ENCODE measurements around the gene SHISAL1.

The SHISAL1 gene

DNA sequence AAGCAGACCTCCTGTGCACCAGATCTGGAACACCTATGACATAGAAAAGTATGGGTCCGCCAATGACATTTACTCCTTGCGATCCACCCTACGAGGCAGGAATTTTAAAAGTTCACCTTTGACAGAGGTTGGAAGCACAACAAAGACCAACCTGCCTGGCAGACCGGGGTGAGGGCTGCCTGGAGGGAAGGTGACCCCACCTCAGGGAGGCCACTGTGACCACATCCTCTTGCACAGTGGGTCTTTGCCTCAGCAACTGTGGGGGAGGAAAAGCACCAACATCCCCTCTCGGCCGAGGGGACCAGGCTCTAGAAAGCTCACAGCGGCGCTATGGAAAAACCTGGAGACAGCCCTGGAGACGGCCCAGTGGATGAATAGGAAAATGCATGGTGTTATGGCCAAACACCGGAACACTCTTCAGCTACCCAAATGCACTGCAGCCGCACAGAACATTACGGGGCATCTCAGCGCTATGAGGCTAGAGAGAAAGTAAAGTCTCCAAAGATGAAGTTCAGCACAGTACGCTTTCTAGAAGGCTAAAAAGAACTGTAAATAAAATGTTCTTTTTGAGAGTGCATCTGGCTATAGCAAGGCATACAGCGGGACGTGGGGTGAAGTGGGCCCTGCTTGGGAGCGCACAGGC is 1.8 kb upstream of the SHISAL1 start:
- DNase-seq (ENCODE audit: low spot score) (no peak), ATAC-seq (ENCODE audit: low read depth) (no peak)
- no peak overlapping the region for H3K4me3 ChIP-seq (ENCODE audit: severe bottlenecking)
- H3K27ac ChIP-seq (ENCODE audit: poor library complexity, severe bottlenecking): no peak overlapping the region
- peaks cover 10% of the 10 kb centered on the region for H3K4me1 ChIP-seq (ENCODE audit: insufficient read depth, poor library complexity, severe bottlenecking)
- H3K9me3 ChIP-seq (ENCODE audit: severe bottlenecking): no peaks in the 10 kb centered on the region
- H3K27me3 ChIP-seq (ENCODE audit: insufficient read depth, poor library complexity, severe bottlenecking): no peaks in the 10 kb centered on the region
- no peaks in the 10 kb centered on the region for H3K36me3 ChIP-seq (ENCODE audit: low read depth)
- TF ChIP-seq, protein P1, sequence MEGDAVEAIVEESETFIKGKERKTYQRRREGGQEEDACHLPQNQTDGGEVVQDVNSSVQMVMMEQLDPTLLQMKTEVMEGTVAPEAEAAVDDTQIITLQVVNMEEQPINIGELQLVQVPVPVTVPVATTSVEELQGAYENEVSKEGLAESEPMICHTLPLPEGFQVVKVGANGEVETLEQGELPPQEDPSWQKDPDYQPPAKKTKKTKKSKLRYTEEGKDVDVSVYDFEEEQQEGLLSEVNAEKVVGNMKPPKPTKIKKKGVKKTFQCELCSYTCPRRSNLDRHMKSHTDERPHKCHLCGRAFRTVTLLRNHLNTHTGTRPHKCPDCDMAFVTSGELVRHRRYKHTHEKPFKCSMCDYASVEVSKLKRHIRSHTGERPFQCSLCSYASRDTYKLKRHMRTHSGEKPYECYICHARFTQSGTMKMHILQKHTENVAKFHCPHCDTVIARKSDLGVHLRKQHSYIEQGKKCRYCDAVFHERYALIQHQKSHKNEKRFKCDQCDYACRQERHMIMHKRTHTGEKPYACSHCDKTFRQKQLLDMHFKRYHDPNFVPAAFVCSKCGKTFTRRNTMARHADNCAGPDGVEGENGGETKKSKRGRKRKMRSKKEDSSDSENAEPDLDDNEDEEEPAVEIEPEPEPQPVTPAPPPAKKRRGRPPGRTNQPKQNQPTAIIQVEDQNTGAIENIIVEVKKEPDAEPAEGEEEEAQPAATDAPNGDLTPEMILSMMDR (IDR thresholded peaks at IDR 0.05; ENCODE audit: poor library complexity, severe bottlenecking): no peak

DNA sequence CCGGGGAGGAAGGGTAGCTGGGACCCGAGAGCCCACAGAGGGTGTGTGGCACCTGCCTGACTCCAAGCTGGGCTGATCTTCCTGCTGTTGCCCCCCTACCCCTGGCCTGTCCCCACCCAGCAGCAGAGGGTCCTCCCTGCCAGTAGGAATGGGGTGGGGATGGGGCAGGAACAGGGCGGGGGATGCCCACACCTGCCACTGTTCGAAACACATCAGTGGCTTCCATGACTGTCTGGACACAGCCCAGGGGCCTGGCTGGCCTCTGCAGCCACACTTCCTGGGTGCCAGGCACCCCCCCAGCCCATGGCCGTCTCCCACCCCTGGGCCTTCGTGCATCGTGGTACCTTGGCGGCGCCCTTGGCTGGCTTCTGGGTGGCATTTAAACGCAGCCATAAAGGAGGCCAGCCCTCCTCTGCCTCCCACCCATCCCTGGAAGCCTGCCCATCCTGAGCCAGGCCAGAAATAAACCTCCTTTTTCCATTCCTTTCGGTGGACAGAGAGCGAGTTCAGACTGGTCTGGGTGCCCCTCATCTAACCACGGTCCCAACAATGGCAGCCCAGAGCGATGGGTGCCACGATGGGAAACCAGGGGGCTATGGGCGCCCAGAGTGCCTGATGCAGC is 745 bp upstream of the SHISAL1 start:
- DNase-seq (ENCODE audit: low spot score) (no peak), ATAC-seq (ENCODE audit: low read depth) (no peak)
- H3K36me3 ChIP-seq (ENCODE audit: low read depth): no peaks in the 10 kb centered on the region
- H3K4me1 ChIP-seq (ENCODE audit: insufficient read depth, poor library complexity, severe bottlenecking): peaks cover 16% of the 10 kb centered on the region
- no peak overlapping the region for H3K4me3 ChIP-seq (ENCODE audit: severe bottlenecking)
- TF ChIP-seq, protein P1 (IDR thresholded peaks at IDR 0.05; ENCODE audit: poor library complexity, severe bottlenecking): no peak
- H3K27me3 ChIP-seq (ENCODE audit: insufficient read depth, poor library complexity, severe bottlenecking): no peaks in the 10 kb centered on the region
- no peak overlapping the region for H3K27ac ChIP-seq (ENCODE audit: poor library complexity, severe bottlenecking)
- no peaks in the 10 kb centered on the region for H3K9me3 ChIP-seq (ENCODE audit: severe bottlenecking)

DNA sequence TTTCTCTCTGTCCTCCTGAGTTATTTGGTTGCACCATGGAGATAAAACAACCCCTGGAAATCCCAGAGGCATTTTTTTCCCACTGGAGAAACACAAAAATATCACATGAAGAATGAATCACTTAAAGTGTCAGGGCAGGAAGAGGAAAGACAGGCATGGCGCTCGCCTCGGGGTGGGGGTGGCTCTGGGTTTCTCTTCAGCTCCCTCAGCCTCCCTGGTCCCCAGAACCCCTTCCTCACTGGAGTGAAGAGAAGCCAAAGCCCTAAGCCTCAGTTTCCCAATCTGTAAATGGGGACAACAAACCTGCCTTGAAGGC is 938 bp downstream of the SHISAL1 start:
- Histone ChIP-seq H3K27ac (ENCODE audit: poor library complexity, severe bottlenecking) (no peak overlapping the region), H3K4me1 (ENCODE audit: insufficient read depth, poor library complexity, severe bottlenecking) (peaks cover 16% of the 10 kb centered on the region), H3K36me3 (ENCODE audit: low read depth) (no peaks in the 10 kb centered on the region), H3K4me3 (ENCODE audit: severe bottlenecking) (no peak overlapping the region), H3K9me3 (ENCODE audit: severe bottlenecking) (no peaks in the 10 kb centered on the region), H3K27me3 (ENCODE audit: insufficient read depth, poor library complexity, severe bottlenecking) (no peaks in the 10 kb centered on the region)
- TF ChIP-seq, protein P1 (IDR thresholded peaks at IDR 0.05; ENCODE audit: poor library complexity, severe bottlenecking): no peak
- ATAC-seq (ENCODE audit: low read depth): no peak
- DNase-seq (ENCODE audit: low spot score): no peak

DNA sequence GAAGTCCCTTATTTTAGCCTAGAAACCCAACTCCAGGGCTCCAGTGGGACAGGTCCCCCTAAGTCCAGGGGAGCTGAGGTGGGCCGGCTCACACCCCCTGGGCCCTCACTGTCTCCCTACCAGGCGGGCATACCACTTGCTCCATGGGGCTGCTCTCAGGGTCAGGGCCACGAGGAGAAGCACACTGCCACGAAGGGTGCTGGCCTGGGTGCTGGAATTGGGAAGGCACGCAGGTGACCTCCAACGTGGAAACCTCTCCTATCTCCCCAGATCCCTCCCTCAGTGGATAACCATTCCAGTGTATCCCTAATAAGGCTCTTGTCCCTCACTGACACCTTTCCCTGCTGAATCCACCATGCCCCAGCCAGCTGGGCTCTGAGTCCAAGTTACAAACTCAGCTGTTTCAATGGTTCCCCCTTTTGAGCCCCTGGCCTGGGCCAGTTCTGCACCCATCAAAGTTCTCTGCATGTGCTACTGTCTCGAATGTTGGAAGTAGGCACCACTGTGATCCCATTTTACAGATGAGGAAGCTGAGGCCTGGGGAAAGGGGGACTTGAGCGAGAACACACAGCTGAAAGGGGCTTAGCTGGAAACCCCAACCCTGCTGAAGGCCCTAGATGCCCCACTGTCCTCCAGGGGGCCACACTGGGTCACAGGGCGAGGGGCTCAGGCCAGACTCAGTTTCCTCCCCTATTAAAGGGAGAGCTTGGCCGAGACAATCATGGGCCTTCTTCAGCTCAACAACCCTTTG is 1.5 kb downstream of the SHISAL1 start:
- no peak overlapping the region for H3K4me3 ChIP-seq (ENCODE audit: severe bottlenecking)
- DNase-seq (ENCODE audit: low spot score): no peak
- ATAC-seq (ENCODE audit: low read depth): no peak
- no peaks in the 10 kb centered on the region for H3K9me3 ChIP-seq (ENCODE audit: severe bottlenecking)
- peaks cover 16% of the 10 kb centered on the region for H3K4me1 ChIP-seq (ENCODE audit: insufficient read depth, poor library complexity, severe bottlenecking)
- TF ChIP-seq, protein P1 (IDR thresholded peaks at IDR 0.05; ENCODE audit: poor library complexity, severe bottlenecking): no peak
- no peaks in the 10 kb centered on the region for H3K27me3 ChIP-seq (ENCODE audit: insufficient read depth, poor library complexity, severe bottlenecking)
- no peak overlapping the region for H3K27ac ChIP-seq (ENCODE audit: poor library complexity, severe bottlenecking)
- H3K36me3 ChIP-seq (ENCODE audit: low read depth): no peaks in the 10 kb centered on the region
